SJCRH30 (cell line): ENCODE results near the gene MTHFD1L. TPM values are rescaled to one million over a fixed set of nuclear protein-coding genes. Genes with fewer than 3 reads are reported as not detected.
A peak's percentile ranks its signal among the peaks of the same experiment; 100 is the strongest.

Experiments
- DNase-seq, 2 experiments: peaks; one replicate each; pipeline ENCODE4 v3.0.0-alpha.2; 2015 to 2020
- H3K27ac ChIP-seq: fragments of 250-450 bp; sonication (Bioruptor Pico); 2 replicates; pipeline ENCODE4 v1.5.1; 2020; ENCODE audit warnings: mild to moderate bottlenecking, moderate library complexity
- H3K27me3 ChIP-seq: fragments of 250-450 bp; sonication (Bioruptor Pico); 2 replicates; pipeline ENCODE4 v1.5.1; 2020; ENCODE audit warnings: mild to moderate bottlenecking, moderate library complexity
- H3K36me3 ChIP-seq: fragments of 250-450 bp; sonication (Bioruptor Pico); 2 replicates; pipeline ENCODE4 v1.5.1; 2020; ENCODE audit warnings: mild to moderate bottlenecking, moderate library complexity
- H3K4me1 ChIP-seq: fragments of 250-450 bp; sonication (Bioruptor Pico); 2 replicates; pipeline ENCODE4 v1.5.1; 2020; ENCODE audit warnings: mild to moderate bottlenecking, moderate library complexity
- H3K4me3 ChIP-seq: fragments of 250-450 bp; sonication (Bioruptor Pico); 2 replicates; pipeline ENCODE4 v1.5.1; 2020; ENCODE audit warnings: mild to moderate bottlenecking, moderate library complexity
- H3K9me3 ChIP-seq: fragments of 250-450 bp; sonication (Bioruptor Pico); replicated peaks from 2 replicates; pipeline ENCODE4 v1.5.1; 2020; ENCODE audit warnings: mild to moderate bottlenecking, moderate library complexity
- total RNA-seq: library from RNA; depleted of rRNA; stranded (reverse); fragments of >200 nt; shearing (Covaris generic); gene quantifications from 2 replicates; pipeline ENCODE4 v1.2.3, GENCODE V29; 2014

The MTHFD1L gene
- total RNA-seq, 1 experiment from 2014 or later: 51.3 TPM

- no peak for DNase-seq
- no peaks in the 10 kb centered on the region for H3K9me3 ChIP-seq
- H3K27ac ChIP-seq: no peak overlapping the region
- peaks cover 22% of the 10 kb centered on the region for H3K36me3 ChIP-seq
- H3K4me1 ChIP-seq: peaks cover 8% of the 10 kb centered on the region
- H3K27me3 ChIP-seq: no peaks in the 10 kb centered on the region
- no peak overlapping the region for H3K4me3 ChIP-seq
Measured at GRCh38 chr6:150964765-150965164, 99.3 kb downstream of the MTHFD1L start.

GRCh38 chr6:150966786-150967185 lies 101.3 kb downstream of the MTHFD1L start:
- H3K36me3 ChIP-seq: peaks cover 17% of the 10 kb centered on the region
- DNase-seq: no peak
- H3K4me3 ChIP-seq: no peak overlapping the region
- no peaks in the 10 kb centered on the region for H3K27me3 ChIP-seq
- no peaks in the 10 kb centered on the region for H3K9me3 ChIP-seq
- H3K4me1 ChIP-seq: peaks cover 8% of the 10 kb centered on the region
- H3K27ac ChIP-seq: no peak overlapping the region

GRCh38 chr6:150967381-150967780 lies 101.9 kb downstream of the MTHFD1L start:
- no peak for DNase-seq
- Histone ChIP-seq H3K27me3 (no peaks in the 10 kb centered on the region), H3K27ac (no peak overlapping the region), H3K4me1 (peaks cover 8% of the 10 kb centered on the region), H3K36me3 (peaks cover 22% of the 10 kb centered on the region), H3K9me3 (no peaks in the 10 kb centered on the region), H3K4me3 (no peak overlapping the region)

DNA sequence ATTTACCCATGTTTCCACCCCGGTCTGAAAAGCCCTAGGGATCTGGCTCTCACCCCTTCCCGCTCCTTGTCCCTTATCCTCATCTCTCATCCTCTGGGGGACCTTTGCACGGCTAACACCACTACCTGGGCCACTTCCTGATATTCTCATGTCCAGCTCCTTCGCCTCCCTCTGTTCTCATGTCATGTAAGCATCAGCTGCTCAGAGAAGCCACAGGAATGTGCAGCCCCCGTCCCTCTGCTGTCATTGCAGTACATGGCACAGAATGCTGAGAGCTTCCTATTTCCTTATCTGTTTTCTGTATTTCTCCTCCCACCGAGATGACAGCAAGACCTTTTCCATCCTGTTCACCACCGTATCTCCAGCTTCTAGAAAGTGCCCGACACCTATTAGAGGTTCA lies 102.4 kb downstream of the MTHFD1L start:
- Histone ChIP-seq H3K4me1 (peaks cover 8% of the 10 kb centered on the region), H3K36me3 (peaks cover 27% of the 10 kb centered on the region), H3K9me3 (no peaks in the 10 kb centered on the region), H3K27me3 (no peaks in the 10 kb centered on the region), H3K27ac (no peak overlapping the region), H3K4me3 (no peak overlapping the region)
- peak; percentile 59 to 69 for DNase-seq

GRCh38 chr6:150969901-150970300 lies 104.4 kb downstream of the MTHFD1L start:
- Histone ChIP-seq H3K27me3 (no peaks in the 10 kb centered on the region), H3K36me3 (peaks cover 35% of the 10 kb centered on the region), H3K27ac (no peak overlapping the region), H3K9me3 (peaks cover 2% of the 10 kb centered on the region; the same call in 1 of the 2 replicates), H3K4me3 (no peak overlapping the region), H3K4me1 (peaks cover 8% of the 10 kb centered on the region; the same call in 1 of the 2 replicates)
- no peak for DNase-seq

DNA sequence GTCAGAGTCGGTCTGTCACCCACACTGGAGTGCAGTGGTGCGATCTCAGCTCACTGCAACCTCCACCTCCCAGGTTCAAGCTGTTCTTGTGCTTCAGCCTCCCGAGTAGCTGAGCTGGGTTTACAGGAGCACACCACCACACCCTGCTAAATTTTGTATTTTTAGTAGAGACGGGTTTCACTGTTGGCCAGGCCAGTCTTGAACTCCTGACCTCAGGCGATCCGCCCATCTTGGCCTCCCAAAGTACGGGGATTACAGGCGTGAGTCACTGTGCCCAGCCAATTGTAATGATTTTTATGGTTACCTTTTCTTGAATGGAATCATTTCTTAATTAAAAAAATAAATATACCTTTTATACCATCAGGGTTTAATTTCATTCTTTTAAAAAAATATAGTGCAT lies 105.7 kb downstream of the MTHFD1L start:
- H3K36me3 ChIP-seq: peaks cover 37% of the 10 kb centered on the region
- no peak overlapping the region for H3K4me3 ChIP-seq
- no peaks in the 10 kb centered on the region for H3K27me3 ChIP-seq
- DNase-seq: no peak
- no peak overlapping the region for H3K27ac ChIP-seq
- H3K4me1 ChIP-seq: peaks cover 8% of the 10 kb centered on the region; the same call in 1 of the 2 replicates
- peaks cover 2% of the 10 kb centered on the region; the same call in 1 of the 2 replicates for H3K9me3 ChIP-seq

DNA sequence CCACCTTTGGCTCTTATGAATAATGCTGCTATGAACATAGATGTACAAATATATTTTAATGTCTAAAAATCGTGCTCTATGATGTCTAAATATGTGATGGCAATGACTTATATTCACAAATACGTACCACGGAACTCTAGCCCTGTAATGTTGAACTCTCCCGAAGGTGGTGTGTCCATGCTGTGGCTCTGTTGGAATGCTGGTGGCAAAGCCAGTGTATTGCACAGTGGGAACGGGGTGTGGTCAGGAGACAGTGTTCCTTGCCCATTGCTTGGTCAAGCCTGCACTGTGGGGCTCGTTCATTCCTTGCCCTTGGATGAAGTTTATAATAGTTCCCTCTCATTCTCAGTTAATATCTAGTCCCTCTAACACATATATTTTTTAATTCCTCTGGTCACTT lies 109.6 kb downstream of the MTHFD1L start:
- Histone ChIP-seq H3K27me3 (no peaks in the 10 kb centered on the region), H3K27ac (no peak overlapping the region), H3K36me3 (peaks cover 60% of the 10 kb centered on the region), H3K4me1 (no peaks in the 10 kb centered on the region), H3K4me3 (no peak overlapping the region), H3K9me3 (peaks cover 2% of the 10 kb centered on the region; the same call in 1 of the 2 replicates)
- no peak for DNase-seq

- DNase-seq: no peak
- H3K4me3 ChIP-seq: no peak overlapping the region
- no peaks in the 10 kb centered on the region for H3K4me1 ChIP-seq
Measured at GRCh38 chr6:150977281-150977680, 111.8 kb downstream of the MTHFD1L start.

DNA sequence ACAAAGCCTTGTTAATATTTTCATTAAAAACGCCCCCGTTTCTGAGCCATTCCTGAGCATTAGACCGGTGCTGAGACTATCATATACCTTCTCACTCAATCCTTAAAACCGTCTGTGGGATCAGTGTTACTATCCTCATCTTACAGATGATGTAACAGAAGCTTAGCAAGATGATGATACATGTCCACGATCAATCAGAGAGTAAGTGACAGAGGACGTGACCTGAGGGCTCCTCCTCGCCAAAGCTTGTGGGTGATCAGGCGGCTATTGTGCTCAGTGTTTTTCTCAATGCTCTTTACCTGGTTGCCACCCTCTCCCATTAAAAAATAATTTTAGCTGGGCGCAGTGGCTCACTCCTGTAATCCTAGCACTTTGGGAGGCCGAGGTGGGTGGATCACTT lies 113.1 kb downstream of the MTHFD1L start:
- DNase-seq: no peak
- Histone ChIP-seq H3K36me3 (peaks cover 41% of the 10 kb centered on the region), H3K4me3 (no peak overlapping the region), H3K27me3 (no peaks in the 10 kb centered on the region), H3K4me1 (no peaks in the 10 kb centered on the region), H3K9me3 (no peaks in the 10 kb centered on the region; the same call in 1 of the 2 replicates), H3K27ac (no peak overlapping the region)

More at GRCh38 chr6:150977281-150977680, 111.8 kb downstream of the MTHFD1L start:
- Histone ChIP-seq H3K9me3 (peaks cover 2% of the 10 kb centered on the region; the same call in 1 of the 2 replicates), H3K27me3 (no peaks in the 10 kb centered on the region), H3K36me3 (peaks cover 54% of the 10 kb centered on the region), H3K27ac (no peak overlapping the region)

- Histone ChIP-seq H3K27ac (no peak overlapping the region), H3K4me1 (no peaks in the 10 kb centered on the region), H3K36me3 (peaks cover 40% of the 10 kb centered on the region), H3K27me3 (no peaks in the 10 kb centered on the region), H3K4me3 (no peak overlapping the region), H3K9me3 (no peaks in the 10 kb centered on the region)
- DNase-seq: no peak
Measured at GRCh38 chr6:150979826-150980350, 114.4 kb downstream of the MTHFD1L start.

GRCh38 chr6:150981095-150981494 lies 115.6 kb downstream of the MTHFD1L start:
- H3K27me3 ChIP-seq: no peaks in the 10 kb centered on the region
- no peaks in the 10 kb centered on the region for H3K9me3 ChIP-seq
- H3K4me3 ChIP-seq: no peak overlapping the region
- no peak overlapping the region for H3K27ac ChIP-seq
- no peak for DNase-seq
- H3K4me1 ChIP-seq: no peaks in the 10 kb centered on the region
- peaks cover 39% of the 10 kb centered on the region for H3K36me3 ChIP-seq

GRCh38 chr6:150981669-150982068 lies 116.2 kb downstream of the MTHFD1L start:
- H3K4me3 ChIP-seq: no peak overlapping the region
- H3K27me3 ChIP-seq: no peaks in the 10 kb centered on the region
- no peak overlapping the region for H3K27ac ChIP-seq
- peaks cover 35% of the 10 kb centered on the region for H3K36me3 ChIP-seq
- H3K9me3 ChIP-seq: no peaks in the 10 kb centered on the region
- no peak for DNase-seq
- H3K4me1 ChIP-seq: no peaks in the 10 kb centered on the region

- H3K27ac ChIP-seq: no peak overlapping the region
- no peak overlapping the region for H3K4me3 ChIP-seq
Measured at GRCh38 chr6:150987371-150987828, 121.9 kb downstream of the MTHFD1L start.

GRCh38 chr6:150987855-150988464 lies 122.5 kb downstream of the MTHFD1L start:
- Histone ChIP-seq H3K4me3 (no peak overlapping the region), H3K36me3 (peaks cover 30% of the 10 kb centered on the region), H3K27ac (no peak overlapping the region), H3K4me1 (no peaks in the 10 kb centered on the region; the same call in 1 of the 2 replicates), H3K27me3 (no peaks in the 10 kb centered on the region), H3K9me3 (no peaks in the 10 kb centered on the region)
- no peak for DNase-seq

More at GRCh38 chr6:150987371-150987828, 121.9 kb downstream of the MTHFD1L start:
- no peak for DNase-seq
- Histone ChIP-seq H3K27me3 (no peaks in the 10 kb centered on the region), H3K36me3 (peaks cover 30% of the 10 kb centered on the region), H3K9me3 (no peaks in the 10 kb centered on the region), H3K4me1 (no peaks in the 10 kb centered on the region; the same call in 1 of the 2 replicates)

DNA sequence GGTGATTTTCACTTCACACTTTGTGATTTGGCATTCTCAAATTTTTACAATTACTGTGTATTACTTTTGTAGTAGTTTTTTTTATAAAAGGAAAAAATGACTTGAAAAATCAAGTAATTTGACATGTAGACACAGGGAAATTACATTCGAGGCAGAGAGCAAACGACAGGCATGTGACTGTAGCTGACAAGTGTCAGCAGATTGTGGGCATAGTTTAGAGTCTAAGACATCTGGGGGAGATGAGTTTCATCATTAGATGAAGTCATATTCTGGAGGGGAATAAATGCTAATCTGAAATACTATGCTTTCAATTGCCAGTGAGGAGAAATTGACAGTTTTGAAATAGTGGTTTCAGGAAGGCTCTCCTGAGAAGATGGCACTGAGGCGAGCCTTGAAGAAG lies 126.0 kb downstream of the MTHFD1L start:
- no peaks in the 10 kb centered on the region; the same call in 1 of the 2 replicates for H3K4me1 ChIP-seq
- DNase-seq: no peak
- 0 out of 2 replicates have a peak, but pooled peaks cover 3% of the 10 kb centered on the region for H3K9me3 ChIP-seq
- peaks cover 30% of the 10 kb centered on the region for H3K36me3 ChIP-seq
- no peak overlapping the region for H3K4me3 ChIP-seq
- no peaks in the 10 kb centered on the region for H3K27me3 ChIP-seq
- no peak overlapping the region for H3K27ac ChIP-seq
